Calu3 (cell line): ENCODE results near the gene NRG2. TPM values are rescaled to one million over a fixed set of nuclear protein-coding genes. Genes with fewer than 3 reads are reported as not detected.

Experiments
- BruUV-seq: library from RNA; stranded (reverse); fragments of 400-500 nt; replicated peaks from 2 replicates; lab custom pipeline; 2021; lab: Mats Ljungman, UMichigan
- CTCF ChIA-PET: fragments of 300-600 bp; sonication (Branson Sonifier 250); formaldehyde crosslinking; loops from one replicate; lab custom pipeline; 2022; ENCODE audit warnings: antibody characterized with exemption; lab: Charles Lee
- DNase-seq: peaks from one replicate; pipeline ENCODE4 v3.0.0; 2022
- H3K27ac Mint-ChIP-seq: one replicate; pipeline ENCODE4 v1.8.0; 2022; ENCODE audit warnings: mixed read lengths; ENCODE audit not compliant: unreplicated experiment
- H3K27me3 Mint-ChIP-seq: one replicate; pipeline ENCODE4 v1.8.0; 2022; ENCODE audit warnings: mixed read lengths; ENCODE audit not compliant: unreplicated experiment
- H3K36me3 Mint-ChIP-seq: one replicate; pipeline ENCODE4 v1.8.0; 2022; ENCODE audit warnings: mild to moderate bottlenecking, moderate library complexity, mixed read lengths; ENCODE audit not compliant: insufficient read depth, unreplicated experiment
- H3K4me1 Mint-ChIP-seq: one replicate; pipeline ENCODE4 v1.8.0; 2022; ENCODE audit warnings: mild to moderate bottlenecking, low read depth, mixed read lengths; ENCODE audit not compliant: unreplicated experiment
- H3K4me3 Mint-ChIP-seq: one replicate; pipeline ENCODE4 v1.8.0; 2022; ENCODE audit warnings: mild to moderate bottlenecking, low read depth, moderate library complexity, mixed read lengths; ENCODE audit not compliant: unreplicated experiment
- H3K9me3 Mint-ChIP-seq: one replicate; pipeline ENCODE4 v1.8.0; 2022; ENCODE audit warnings: low read depth, mixed read lengths; ENCODE audit not compliant: unreplicated experiment
- intact Hi-C: fragments of 100-400 bp; cut with micrococcal nuclease; formaldehyde crosslinking; loops from one replicate; pipeline ENCODE4 v1.10.0; 2022; ENCODE audit not compliant: unreplicated experiment
- total RNA-seq: library from RNA; stranded (reverse); gene quantifications from 2 replicates; pipeline ENCODE4 v1.2.3, GENCODE V29; 2022
- TF ChIP-seq, protein P1 (sequence below): fragments of 200-600 bp; IDR thresholded peaks from one replicate; pipeline ENCODE4 v1.8.0; 2022; ENCODE audit warnings: antibody characterized with exemption; ENCODE audit not compliant: unreplicated experiment

NRG2 gene
- total RNA-seq, 1 experiment from 2014 or later, result 1.4 TPM

GRCh38 chr5:139839918-139840317 is 203.2 kb downstream of the NRG2 start:
- no TSS peak for BruUV-seq
- CTCF ChIA-PET, result interaction anchor here (0.7 kb wide), 1 partner anchor 42 kb away, joined by 3 read pairs; no protein-coding TSS in a partner anchor
- H3K27ac Mint-ChIP-seq, result no peak overlapping the region

GRCh38 chr5:139839232-139839815 is 203.8 kb downstream of the NRG2 start:
- no peak for DNase-seq

More at GRCh38 chr5:139839918-139840317, 203.2 kb downstream of the NRG2 start:
- no peaks in the 10 kb centered on the region for H3K36me3 Mint-ChIP-seq
- no peaks in the 10 kb centered on the region for H3K4me1 Mint-ChIP-seq
- TF ChIP-seq, protein P1, sequence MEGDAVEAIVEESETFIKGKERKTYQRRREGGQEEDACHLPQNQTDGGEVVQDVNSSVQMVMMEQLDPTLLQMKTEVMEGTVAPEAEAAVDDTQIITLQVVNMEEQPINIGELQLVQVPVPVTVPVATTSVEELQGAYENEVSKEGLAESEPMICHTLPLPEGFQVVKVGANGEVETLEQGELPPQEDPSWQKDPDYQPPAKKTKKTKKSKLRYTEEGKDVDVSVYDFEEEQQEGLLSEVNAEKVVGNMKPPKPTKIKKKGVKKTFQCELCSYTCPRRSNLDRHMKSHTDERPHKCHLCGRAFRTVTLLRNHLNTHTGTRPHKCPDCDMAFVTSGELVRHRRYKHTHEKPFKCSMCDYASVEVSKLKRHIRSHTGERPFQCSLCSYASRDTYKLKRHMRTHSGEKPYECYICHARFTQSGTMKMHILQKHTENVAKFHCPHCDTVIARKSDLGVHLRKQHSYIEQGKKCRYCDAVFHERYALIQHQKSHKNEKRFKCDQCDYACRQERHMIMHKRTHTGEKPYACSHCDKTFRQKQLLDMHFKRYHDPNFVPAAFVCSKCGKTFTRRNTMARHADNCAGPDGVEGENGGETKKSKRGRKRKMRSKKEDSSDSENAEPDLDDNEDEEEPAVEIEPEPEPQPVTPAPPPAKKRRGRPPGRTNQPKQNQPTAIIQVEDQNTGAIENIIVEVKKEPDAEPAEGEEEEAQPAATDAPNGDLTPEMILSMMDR, result no peak
- peaks cover 99% of the 10 kb centered on the region for H3K27me3 Mint-ChIP-seq
- no peak overlapping the region for H3K4me3 Mint-ChIP-seq
- no peaks in the 10 kb centered on the region for H3K9me3 Mint-ChIP-seq
- intact Hi-C loops, result no loop called here
- no peak for DNase-seq

GRCh38 chr5:139838381-139839197 is 204.5 kb downstream of the NRG2 start:
- Mint-ChIP-seq H3K4me1 (no peaks in the 10 kb centered on the region), H3K27ac (no peak overlapping the region), H3K4me3 (no peak overlapping the region), H3K27me3 (peaks cover 99% of the 10 kb centered on the region), H3K9me3 (no peaks in the 10 kb centered on the region), H3K36me3 (no peaks in the 10 kb centered on the region)
- intact Hi-C loops, result no loop called here
- no peak for DNase-seq
- CTCF ChIA-PET, result no interaction called here
- TF ChIP-seq, protein P1, result no peak
- no TSS peak for BruUV-seq

More at GRCh38 chr5:139839232-139839815, 203.8 kb downstream of the NRG2 start:
- H3K27me3 Mint-ChIP-seq, result peaks cover 99% of the 10 kb centered on the region
- BruUV-seq, result no TSS peak
- no peaks in the 10 kb centered on the region for H3K9me3 Mint-ChIP-seq
- intact Hi-C loops, result no loop called here
- H3K27ac Mint-ChIP-seq, result no peak overlapping the region
- CTCF ChIA-PET, result no interaction called here
- H3K4me3 Mint-ChIP-seq, result no peak overlapping the region
- TF ChIP-seq, protein P1, result no peak
- H3K4me1 Mint-ChIP-seq, result no peaks in the 10 kb centered on the region
- no peaks in the 10 kb centered on the region for H3K36me3 Mint-ChIP-seq

- intact Hi-C loops, result no loop called here
- CTCF ChIA-PET, result no interaction called here
- Mint-ChIP-seq H3K27me3 (peaks cover 100% of the 10 kb centered on the region), H3K4me1 (no peaks in the 10 kb centered on the region), H3K9me3 (no peaks in the 10 kb centered on the region), H3K27ac (no peak overlapping the region), H3K4me3 (no peak overlapping the region), H3K36me3 (no peaks in the 10 kb centered on the region)
- TF ChIP-seq, protein P1, result no peak
- no peak for DNase-seq
- no TSS peak for BruUV-seq
Observed at GRCh38 chr5:139837711-139838380, 205.3 kb downstream of the NRG2 start.
